Stimulated activated CD4-positive, alpha-beta T cell treated with anti-CD3 and anti-CD28 coated beads, Interleukin-4, amount 100 ng/mL, for 4 hours (primary cell): ENCODE data around the gene PSMG1.
"Not testable (repeated sequence)": the region's sequence is repeated elsewhere in the genome, so short reads cannot be mapped to it uniquely, and the experiment has no call there.

Experiments used
- DNase-seq, 2 experiments: peaks; one replicate each; pipeline ENCODE4 v3.0.0-alpha.2; 2020

Gene PSMG1

GRCh38 chr21:39188521-39189139 lies 5.4 kb upstream of the PSMG1 start:
- no peak for DNase-seq

GRCh38 chr21:39187141-39187540 lies 3.9 kb upstream of the PSMG1 start:
- DNase-seq = no peak

DNA sequence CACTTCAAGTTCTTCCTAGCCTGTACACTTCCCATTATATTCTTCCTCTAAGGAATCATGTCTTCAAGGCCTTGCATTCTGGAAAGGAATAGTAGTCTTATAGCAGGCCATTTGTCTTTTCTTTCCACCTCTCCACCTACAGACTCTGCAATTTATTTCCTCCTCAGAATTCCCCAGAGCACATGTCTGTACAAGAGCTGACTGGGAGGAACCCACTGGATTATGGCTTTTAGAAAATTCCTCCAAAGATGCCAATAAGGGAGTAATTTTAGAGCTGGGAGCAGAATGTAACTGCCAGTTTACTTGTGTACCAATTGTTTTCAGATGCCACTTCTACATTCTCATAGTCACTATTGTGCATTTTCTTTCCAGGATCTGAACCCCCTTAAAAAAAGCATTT lies 3.4 kb upstream of the PSMG1 start:
- no peak for DNase-seq

GRCh38 chr21:39185157-39185556 lies 1.9 kb upstream of the PSMG1 start:
- no peak for DNase-seq

DNA sequence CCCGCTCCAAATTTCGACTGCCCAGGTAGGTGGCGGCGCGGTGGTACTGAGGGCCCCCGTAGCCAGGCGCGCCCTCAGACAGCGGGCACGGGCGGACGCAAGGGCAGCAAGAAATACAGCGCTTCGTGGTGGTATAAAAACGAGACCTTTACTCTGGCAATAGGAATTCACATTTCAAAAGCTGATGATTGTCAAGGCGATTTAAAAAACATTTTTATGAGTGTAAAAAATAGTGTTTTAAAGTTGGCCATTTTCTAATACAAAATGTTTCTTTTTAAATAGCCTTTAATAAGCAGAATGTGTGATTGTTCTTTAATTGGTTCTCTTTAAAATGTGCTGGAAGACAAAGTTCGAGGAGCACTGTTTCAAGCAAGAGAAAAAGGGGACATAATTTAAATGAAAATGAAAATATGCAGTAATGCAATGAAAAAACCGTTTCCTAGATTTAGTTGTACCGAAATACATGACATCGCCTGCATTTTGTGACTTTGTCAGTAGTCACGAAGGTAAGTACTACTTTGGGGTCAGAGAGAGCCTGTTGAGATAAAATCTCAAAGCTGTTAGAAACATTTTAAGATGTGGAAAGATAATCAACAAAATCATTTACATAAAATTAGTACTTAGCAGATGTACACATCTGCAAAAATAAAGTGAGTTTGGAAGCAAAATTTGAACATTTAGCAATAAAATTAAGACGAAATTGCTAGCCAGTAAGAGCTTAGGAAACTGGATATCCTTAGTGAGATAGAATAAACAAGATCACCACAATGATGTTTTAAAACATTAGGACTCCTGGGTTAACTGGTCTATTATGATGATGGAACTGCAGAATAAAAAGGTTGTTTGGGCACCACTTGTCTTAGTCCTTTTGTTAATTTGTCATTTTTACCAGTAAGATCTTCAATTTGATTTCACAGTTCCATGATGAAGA lies 1.1 kb upstream of the PSMG1 start:
- no peak for DNase-seq

DNA sequence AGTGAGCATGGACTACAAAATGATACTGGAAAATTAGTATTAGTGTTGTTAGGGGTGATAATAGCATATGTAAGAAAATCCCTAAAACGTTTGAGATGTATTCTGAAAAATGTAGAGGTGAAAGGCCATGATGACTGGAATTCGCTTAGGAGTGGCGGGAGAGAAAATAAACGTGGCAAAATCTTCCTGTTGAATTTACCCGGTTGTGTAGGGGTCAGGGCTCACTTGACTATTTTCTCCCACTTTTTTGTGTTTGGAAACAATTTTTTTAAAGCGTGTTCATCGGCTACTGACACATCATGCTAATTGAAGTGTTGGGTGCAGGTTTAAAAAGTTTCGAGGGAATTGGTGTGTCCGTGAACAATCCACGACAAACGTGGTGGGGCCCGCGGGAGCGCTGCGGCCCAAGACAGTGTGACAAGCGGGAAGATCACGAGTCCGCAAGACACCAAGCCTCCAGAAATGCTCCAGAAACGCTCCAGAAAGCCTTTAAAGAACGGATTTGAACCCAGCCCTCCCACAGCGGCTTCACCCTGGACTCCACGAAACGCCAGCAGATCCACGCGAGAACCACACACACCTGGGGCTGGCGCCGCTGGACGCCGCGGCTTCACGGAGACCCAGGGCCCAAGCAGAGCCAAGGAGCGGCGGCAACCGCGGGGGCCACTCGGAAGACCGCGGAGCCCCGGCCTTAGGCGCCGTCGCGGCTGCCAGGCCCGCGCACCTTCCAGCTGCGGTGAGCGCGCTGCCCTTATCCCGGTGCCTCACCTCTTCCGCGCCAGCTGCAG lies 573 bp downstream of the PSMG1 start:
- DNase-seq = no peak

DNA sequence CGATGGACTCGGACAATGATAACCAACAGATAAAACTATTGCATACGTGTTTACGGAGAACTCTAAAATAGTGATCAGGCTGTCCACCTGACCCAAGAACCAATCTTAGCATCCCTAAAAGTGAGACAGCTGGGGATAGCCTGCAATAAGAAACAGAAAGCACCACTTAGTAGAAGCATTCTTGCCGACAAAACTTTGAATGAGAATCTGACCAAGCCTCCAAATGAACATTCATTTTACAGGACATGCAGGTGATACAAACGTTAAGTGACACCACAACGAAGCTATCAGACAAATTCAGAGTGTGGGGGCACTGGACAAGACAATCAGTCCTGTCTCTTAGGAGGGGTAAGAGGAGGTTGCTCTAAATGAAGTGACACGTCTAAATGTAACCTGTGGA lies 1.2 kb downstream of the PSMG1 start:
- no peak for DNase-seq

DNA sequence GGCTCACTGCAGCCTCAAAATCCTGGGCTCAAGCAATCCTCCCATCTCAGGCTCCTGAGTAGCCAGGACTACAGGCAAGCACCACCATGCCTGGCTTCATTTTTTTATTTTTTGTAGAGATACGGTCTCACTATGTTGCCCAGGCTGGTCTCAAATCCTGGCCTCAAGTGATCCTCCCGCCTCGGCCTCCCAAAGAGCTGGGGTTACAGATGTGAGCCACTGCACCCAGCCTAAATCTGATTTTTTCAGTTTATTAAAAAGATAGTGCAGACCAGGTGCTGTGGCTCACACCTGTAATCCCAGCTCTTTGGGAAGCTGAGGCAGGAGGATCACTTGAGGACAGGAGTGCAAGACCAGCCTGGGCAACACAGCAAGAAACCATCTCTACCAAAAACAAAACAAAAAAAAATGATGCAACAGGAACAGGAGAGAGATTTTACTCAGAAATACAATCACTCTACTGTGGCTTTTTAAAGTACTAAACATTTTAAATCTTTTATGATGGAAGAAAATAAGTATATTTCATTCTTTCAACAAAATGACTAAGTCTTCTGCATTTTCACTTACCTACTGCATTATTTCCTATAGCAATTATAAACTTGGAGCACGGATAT lies 1.9 kb downstream of the PSMG1 start:
- DNase-seq = no peak

GRCh38 chr21:39180429-39181019 lies 2.7 kb downstream of the PSMG1 start:
- no peak for DNase-seq

- no peak for DNase-seq
These were observed 4.8 kb downstream of the PSMG1 start for GRCh38 chr21:39178421-39178820.

DNA sequence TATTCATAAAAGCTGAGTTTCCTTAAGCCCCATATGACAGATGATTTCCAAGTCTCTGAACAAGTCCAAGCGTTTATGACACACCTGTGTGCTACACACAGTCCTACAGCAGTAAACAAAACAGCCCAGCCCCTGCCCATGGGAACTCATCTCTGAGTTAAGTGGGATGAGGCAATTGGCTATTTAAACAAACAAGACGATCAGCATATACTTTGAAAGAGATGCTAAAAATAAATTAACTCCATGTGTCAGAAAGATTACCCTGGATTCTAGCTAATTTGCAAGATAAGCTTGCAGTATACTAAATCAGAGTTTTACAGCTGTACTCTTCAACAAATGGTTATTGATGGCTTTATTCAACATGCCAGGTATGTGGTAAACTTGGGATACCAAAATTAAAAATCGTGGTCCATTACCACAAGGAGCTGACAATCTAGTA lies 7.0 kb downstream of the PSMG1 start:
- no peak for DNase-seq

DNA sequence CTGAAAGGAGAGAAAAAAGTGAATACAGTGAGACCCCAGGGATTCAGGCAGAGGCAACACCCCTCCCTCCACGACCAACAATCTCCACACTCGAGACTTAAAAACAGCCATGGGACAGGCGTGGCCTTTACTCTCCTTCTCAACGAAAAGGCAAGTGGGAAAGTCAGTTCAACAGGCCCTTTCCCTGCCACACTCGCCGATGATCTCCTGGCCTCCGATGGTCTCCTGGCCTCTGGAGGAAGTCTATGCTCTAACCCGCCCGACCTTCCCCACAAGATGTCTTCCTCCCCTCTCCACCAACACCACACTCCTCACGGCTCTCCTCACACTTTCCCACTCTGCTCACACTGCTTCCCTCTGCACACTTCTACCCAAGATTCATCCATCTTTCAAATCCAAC lies 7.6 kb downstream of the PSMG1 start:
- no peak for DNase-seq

- no peak for DNase-seq
These were observed 8.1 kb downstream of the PSMG1 start for GRCh38 chr21:39175154-39175553.

- no peak for DNase-seq
These were observed 9.3 kb downstream of the PSMG1 start for GRCh38 chr21:39173716-39174680.

GRCh38 chr21:39169906-39170305 lies 13.3 kb downstream of the PSMG1 start:
- no peak for DNase-seq

GRCh38 chr21:39168800-39169199 lies 14.5 kb downstream of the PSMG1 start:
- no peak for DNase-seq

- no peak for DNase-seq
These were observed 18.7 kb downstream of the PSMG1 start for GRCh38 chr21:39164523-39164922.

GRCh38 chr21:39161064-39161463 lies 22.2 kb downstream of the PSMG1 start:
- DNase-seq = no peak

- DNase-seq = no peak
These were observed 23.7 kb downstream of the PSMG1 start for GRCh38 chr21:39159342-39160063.

GRCh38 chr21:39157241-39157640 lies 26.0 kb downstream of the PSMG1 start:
- DNase-seq = not testable (repeated sequence)

GRCh38 chr21:39156024-39156423 lies 27.2 kb downstream of the PSMG1 start:
- no peak for DNase-seq
